ENCODE data around the gene SLC22A3.

GRCh38 chr6:160363016-160363996 is 15.1 kb downstream of the SLC22A3 start:
- TF ChIP-seq CTCF (IDR thresholded peaks at IDR 0.05) (no peak), CBFB (CRISPR knock-in tag; IDR thresholded peaks at IDR 0.05; ENCODE audit: low read depth) (no peak), TEAD4 (CRISPR knock-in tag; IDR thresholded peaks at IDR 0.05) (no peak)

Measured in WTC11 (cell line).